Measurements from ENCODE around the gene TIGD3. TPM values are rescaled to one million over a fixed set of nuclear protein-coding genes. Genes with fewer than 3 reads are reported as not detected.

Gene TIGD3
- total and polyA plus RNA-seq, 2 donors (not counting 1 experiment from before 2014, with no cell fraction given), result 0.17 TPM; not detected in 1

- TF ChIP-seq EZH2 (IDR thresholded peaks at IDR 0.05; ENCODE audit: low read length, missing control alignments) (no peak), CTCF (conservative IDR thresholded peaks at IDR 0.05 in 1 of 2, IDR thresholded peaks at IDR 0.05 in 1 of 2; ENCODE audit: low read depth in 1 of 2, low read length in 2 of 2) (no peak)
- peak overlapping the region; percentile 74 for H3K4me2 ChIP-seq (ENCODE audit: extremely low read depth, insufficient read depth, low read length)
- H3K79me2 ChIP-seq (ENCODE audit: control insufficient read depth, insufficient read depth, low read length), result no peaks in the 10 kb centered on the region
- H3K36me3 ChIP-seq (ENCODE audit: control insufficient read depth, insufficient read depth, low read length), result peaks cover 10% of the 10 kb centered on the region
- peak overlapping the region in 1 of 4 experiments; percentile 58 for H3K4me3 ChIP-seq (replicated peaks in 1 of 4; ENCODE audit: control extremely low read depth in 1 of 4, insufficient read depth in 1 of 4, low read depth in 3 of 4, low read length in 4 of 4)
- H3K4me1 ChIP-seq (ENCODE audit: control insufficient read depth, extremely low read depth, insufficient read depth, low read length), result peaks cover 8% of the 10 kb centered on the region
- no peaks in the 10 kb centered on the region for H3K9me3 ChIP-seq (ENCODE audit: control insufficient read depth, insufficient read depth, low read depth, low read length)
- no peak overlapping the region for H2AFZ ChIP-seq (ENCODE audit: low read length)
- DNase-seq (ENCODE audit: low read depth in 2 of 2), result no peak
- no peaks in the 10 kb centered on the region for H4K20me1 ChIP-seq (ENCODE audit: control insufficient read depth, extremely low read depth, insufficient read depth, low read length)
- no peak overlapping the region for H3K27ac ChIP-seq (ENCODE audit: insufficient read depth, low read length)
- H3K9ac ChIP-seq (ENCODE audit: insufficient read depth, low read length), result no peak overlapping the region
- H3K27me3 ChIP-seq (ENCODE audit: control insufficient read depth, insufficient read depth, low read length), result peaks cover 9% of the 10 kb centered on the region
Measured at GRCh38 chr11:65353376-65353775, 1.2 kb upstream of the TIGD3 start.

GRCh38 chr11:65353900-65354264 lies 669 bp upstream of the TIGD3 start:
- Histone ChIP-seq H3K4me1 (ENCODE audit: control insufficient read depth, extremely low read depth, insufficient read depth, low read length) (peaks cover 8% of the 10 kb centered on the region), H3K9me3 (ENCODE audit: control insufficient read depth, insufficient read depth, low read depth, low read length) (no peaks in the 10 kb centered on the region), H4K20me1 (ENCODE audit: control insufficient read depth, extremely low read depth, insufficient read depth, low read length) (no peaks in the 10 kb centered on the region), H3K4me3 (replicated peaks in 1 of 4; ENCODE audit: control extremely low read depth in 1 of 4, insufficient read depth in 1 of 4, low read depth in 3 of 4, low read length in 4 of 4) (peak overlapping the region in 3 of 4 experiments; percentile 20 to 66 (median 58)), H3K36me3 (ENCODE audit: control insufficient read depth, insufficient read depth, low read length) (peaks cover 10% of the 10 kb centered on the region), H3K4me2 (ENCODE audit: extremely low read depth, insufficient read depth, low read length) (peak overlapping the region; percentile 74), H3K9ac (ENCODE audit: insufficient read depth, low read length) (no peak overlapping the region), H2AFZ (ENCODE audit: low read length) (no peak overlapping the region), H3K27ac (ENCODE audit: insufficient read depth, low read length) (peak overlapping the region; percentile 19), H3K27me3 (ENCODE audit: control insufficient read depth, insufficient read depth, low read length) (peaks cover 9% of the 10 kb centered on the region), H3K79me2 (ENCODE audit: control insufficient read depth, insufficient read depth, low read length) (no peaks in the 10 kb centered on the region)
- TF ChIP-seq CTCF (conservative IDR thresholded peaks at IDR 0.05 in 1 of 2, IDR thresholded peaks at IDR 0.05 in 1 of 2; ENCODE audit: low read depth in 1 of 2, low read length in 2 of 2), result no peak
- TF ChIP-seq EZH2 (IDR thresholded peaks at IDR 0.05; ENCODE audit: low read length, missing control alignments), result no peak
- DNase-seq (ENCODE audit: low read depth in 2 of 2), result no peak

GRCh38 chr11:65355013-65355775 lies 643 bp downstream of the TIGD3 start:
- peak overlapping the region; percentile 83 for H3K4me2 ChIP-seq (ENCODE audit: extremely low read depth, insufficient read depth, low read length)
- no peaks in the 10 kb centered on the region for H3K79me2 ChIP-seq (ENCODE audit: control insufficient read depth, insufficient read depth, low read length)
- TF ChIP-seq CTCF (conservative IDR thresholded peaks at IDR 0.05 in 1 of 2, IDR thresholded peaks at IDR 0.05 in 1 of 2; ENCODE audit: low read depth in 1 of 2, low read length in 2 of 2) (no peak), EZH2 (IDR thresholded peaks at IDR 0.05; ENCODE audit: low read length, missing control alignments) (no peak)
- peak overlapping the region; percentile 28 for H3K9ac ChIP-seq (ENCODE audit: insufficient read depth, low read length)
- no peaks in the 10 kb centered on the region for H4K20me1 ChIP-seq (ENCODE audit: control insufficient read depth, extremely low read depth, insufficient read depth, low read length)
- H2AFZ ChIP-seq (ENCODE audit: low read length), result no peak overlapping the region
- H3K27ac ChIP-seq (ENCODE audit: insufficient read depth, low read length), result no peak overlapping the region
- H3K4me1 ChIP-seq (ENCODE audit: control insufficient read depth, extremely low read depth, insufficient read depth, low read length), result peaks cover 8% of the 10 kb centered on the region
- H3K36me3 ChIP-seq (ENCODE audit: control insufficient read depth, insufficient read depth, low read length), result peaks cover 5% of the 10 kb centered on the region
- H3K27me3 ChIP-seq (ENCODE audit: control insufficient read depth, insufficient read depth, low read length), result peaks cover 9% of the 10 kb centered on the region
- peak overlapping the region; percentile 29 to 47 (median 39) for H3K4me3 ChIP-seq (replicated peaks in 1 of 4; ENCODE audit: control extremely low read depth in 1 of 4, insufficient read depth in 1 of 4, low read depth in 3 of 4, low read length in 4 of 4)
- no peak for DNase-seq (ENCODE audit: low read depth in 2 of 2)
- H3K9me3 ChIP-seq (ENCODE audit: control insufficient read depth, insufficient read depth, low read depth, low read length), result no peaks in the 10 kb centered on the region
